GM18873 (cell line): ENCODE data around the gene DYRK1B.

Experiments
- ATAC-seq: cut with Tn5 transposase; IDR thresholded peaks from one replicate; pipeline ENCODE4 v1.9.1; 2021; ENCODE audit warnings: mild to moderate bottlenecking, moderate library complexity, moderate number of reproducible peaks; ENCODE audit not compliant: unreplicated experiment, low FRiP score

The DYRK1B gene

GRCh38 chr19:39832341-39833083, 1.4 kb downstream of the DYRK1B start:
- no peak for ATAC-seq

GRCh38 chr19:39831679-39832078, 2.3 kb downstream of the DYRK1B start:
- ATAC-seq: no peak

- ATAC-seq: no peak
Measured at GRCh38 chr19:39830847-39831246, 3.1 kb downstream of the DYRK1B start.

DNA sequence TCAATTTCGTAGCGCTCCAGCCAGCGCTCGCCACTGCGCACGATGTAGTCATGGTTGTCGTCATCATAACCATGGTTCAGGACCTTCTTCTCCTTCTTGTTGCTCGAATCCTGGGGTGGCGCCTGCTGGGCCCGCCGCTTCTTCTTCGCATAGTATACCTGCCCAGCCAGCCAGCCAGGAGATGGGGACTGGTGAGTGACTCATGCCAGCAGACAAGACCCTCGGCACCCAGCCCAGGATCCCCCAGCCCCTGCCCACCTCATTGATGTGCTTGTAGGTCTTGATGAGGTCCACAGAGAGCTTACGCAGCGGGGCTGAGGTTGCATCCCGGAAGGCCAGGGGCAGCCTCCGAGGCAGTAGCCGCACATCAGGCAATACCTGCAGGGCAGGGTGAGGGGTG, 3.6 kb downstream of the DYRK1B start:
- no peak for ATAC-seq

DNA sequence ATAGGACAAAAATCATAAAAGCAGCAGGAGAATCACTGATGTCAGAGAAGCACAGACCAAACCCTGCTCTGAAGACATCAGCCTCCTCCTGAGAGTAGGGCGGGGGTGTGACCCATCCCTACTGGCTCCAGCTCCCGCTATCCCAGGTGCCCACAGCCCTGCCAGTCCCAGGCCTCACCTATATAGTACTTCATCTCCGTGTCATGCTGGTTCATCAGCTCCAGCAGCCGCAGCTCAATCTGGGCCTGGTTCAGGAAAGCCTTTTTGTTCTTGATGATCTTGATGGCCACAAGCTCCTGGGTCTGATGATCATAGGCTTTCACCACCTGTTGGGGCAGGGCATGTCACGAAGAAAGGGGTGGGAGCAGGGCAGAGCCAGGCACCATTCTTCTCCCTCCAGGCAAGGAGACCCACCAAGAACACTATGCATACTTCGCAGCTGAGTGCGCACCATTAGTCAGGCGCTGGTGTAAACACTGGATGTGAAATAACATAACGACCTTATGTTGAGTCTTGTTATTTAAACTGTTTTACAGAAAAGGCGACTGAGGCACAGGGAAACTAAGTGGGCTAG, 4.2 kb downstream of the DYRK1B start:
- no peak for ATAC-seq

DNA sequence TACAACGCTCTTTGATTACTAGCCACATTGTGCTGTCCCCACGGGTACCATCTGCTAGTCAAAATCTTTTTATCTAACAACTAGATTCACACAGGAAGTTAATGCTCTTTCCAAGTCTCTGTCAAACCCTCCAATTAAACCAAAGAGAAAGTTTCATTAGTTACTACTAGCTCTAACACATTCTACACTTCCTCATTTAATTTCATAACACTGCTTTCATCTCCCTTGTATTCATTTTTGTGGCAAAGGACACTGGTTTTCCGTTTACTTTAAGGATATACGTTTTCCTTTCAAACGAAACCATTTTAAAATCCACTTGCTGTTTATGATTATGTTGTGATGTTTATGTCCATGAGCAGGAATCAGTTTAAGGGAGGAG, 5.3 kb downstream of the DYRK1B start:
- ATAC-seq: no peak

DNA sequence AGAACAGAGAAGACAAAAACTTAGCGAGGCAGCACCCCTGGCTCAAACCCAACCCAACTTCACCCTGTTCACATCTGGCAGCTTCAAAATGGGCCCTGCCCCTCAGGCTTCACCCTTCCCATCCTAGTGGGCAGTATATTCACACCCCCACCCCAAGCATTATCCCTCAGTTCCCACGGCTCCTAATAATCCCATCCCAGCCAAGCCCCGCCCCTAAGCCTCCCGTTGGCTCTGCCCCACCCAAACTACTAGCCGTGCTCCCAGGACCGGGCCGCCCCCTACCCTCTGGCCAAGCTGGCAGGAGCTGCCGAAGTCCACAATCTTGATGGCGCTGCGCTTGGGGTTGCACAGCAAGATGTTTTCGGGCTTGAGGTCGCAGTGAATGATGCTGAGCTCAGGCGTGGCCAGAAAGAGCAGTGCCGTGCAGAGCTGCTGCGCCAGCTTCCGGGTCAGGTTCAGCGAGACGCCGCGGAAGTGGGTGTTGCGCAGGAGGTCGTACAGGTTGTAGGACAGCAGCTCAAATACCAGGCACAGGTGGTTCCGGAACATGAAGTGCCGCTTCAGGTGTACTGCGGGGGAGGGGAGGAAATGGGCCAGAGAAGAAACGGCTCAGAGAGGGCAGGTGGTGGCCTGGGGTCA, 5.8 kb downstream of the DYRK1B start:
- ATAC-seq: no peak

DNA sequence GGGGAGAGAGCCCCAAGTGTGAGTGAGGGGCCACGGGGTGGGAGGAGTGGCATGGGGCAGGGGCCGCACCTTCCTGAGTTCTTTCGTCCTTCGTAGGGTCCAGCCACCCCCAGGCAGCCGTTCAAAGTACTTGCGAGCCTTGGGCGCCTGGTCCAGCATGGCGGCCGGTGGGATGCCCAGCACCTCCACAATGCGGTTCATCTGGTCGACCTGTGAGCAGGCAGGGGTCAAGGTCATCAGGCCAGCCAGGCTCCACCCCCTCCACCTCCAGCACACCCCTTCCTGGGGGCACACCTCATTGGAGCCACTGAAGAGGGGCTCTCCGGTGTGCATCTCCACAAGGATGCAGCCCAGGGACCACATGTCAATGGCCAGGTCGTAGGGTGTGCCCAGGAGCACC, 6.7 kb downstream of the DYRK1B start:
- ATAC-seq: no peak

DNA sequence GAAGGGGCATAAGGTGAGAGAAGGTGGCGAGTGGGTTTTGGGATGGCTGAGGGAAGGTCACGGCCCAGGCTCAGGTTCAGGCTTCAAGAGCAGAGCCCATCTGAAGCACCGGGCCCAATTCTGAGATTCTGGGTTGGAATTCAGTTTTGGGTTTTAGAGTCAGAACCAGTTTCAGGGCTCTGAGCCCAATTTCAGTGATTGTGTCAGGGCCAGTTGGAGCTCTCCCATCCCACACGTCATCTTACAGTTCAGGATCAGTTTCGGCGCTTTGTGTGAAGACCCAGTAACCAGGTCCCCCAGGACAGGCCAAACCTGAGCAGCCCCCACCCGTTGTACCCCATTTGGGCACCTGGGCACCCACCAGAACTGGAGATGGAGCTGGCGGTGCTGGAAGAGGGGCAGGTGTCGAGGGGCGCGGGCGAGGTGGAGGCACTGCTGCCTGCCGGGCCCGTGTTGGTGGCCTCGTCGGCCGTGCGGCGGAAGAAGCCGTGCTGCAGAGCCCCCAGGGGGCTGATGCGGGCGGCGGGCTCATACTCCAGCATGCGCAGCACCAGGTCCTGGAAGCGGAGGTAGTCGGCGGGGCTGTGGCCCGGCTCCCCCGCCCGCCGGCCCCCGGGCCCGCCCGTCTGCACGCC, 7.5 kb downstream of the DYRK1B start:
- no peak for ATAC-seq

GRCh38 chr19:39825531-39826076, 8.4 kb downstream of the DYRK1B start:
- no peak for ATAC-seq

- no peak for ATAC-seq
Measured at GRCh38 chr19:39825093-39825463, 8.9 kb downstream of the DYRK1B start.

DNA sequence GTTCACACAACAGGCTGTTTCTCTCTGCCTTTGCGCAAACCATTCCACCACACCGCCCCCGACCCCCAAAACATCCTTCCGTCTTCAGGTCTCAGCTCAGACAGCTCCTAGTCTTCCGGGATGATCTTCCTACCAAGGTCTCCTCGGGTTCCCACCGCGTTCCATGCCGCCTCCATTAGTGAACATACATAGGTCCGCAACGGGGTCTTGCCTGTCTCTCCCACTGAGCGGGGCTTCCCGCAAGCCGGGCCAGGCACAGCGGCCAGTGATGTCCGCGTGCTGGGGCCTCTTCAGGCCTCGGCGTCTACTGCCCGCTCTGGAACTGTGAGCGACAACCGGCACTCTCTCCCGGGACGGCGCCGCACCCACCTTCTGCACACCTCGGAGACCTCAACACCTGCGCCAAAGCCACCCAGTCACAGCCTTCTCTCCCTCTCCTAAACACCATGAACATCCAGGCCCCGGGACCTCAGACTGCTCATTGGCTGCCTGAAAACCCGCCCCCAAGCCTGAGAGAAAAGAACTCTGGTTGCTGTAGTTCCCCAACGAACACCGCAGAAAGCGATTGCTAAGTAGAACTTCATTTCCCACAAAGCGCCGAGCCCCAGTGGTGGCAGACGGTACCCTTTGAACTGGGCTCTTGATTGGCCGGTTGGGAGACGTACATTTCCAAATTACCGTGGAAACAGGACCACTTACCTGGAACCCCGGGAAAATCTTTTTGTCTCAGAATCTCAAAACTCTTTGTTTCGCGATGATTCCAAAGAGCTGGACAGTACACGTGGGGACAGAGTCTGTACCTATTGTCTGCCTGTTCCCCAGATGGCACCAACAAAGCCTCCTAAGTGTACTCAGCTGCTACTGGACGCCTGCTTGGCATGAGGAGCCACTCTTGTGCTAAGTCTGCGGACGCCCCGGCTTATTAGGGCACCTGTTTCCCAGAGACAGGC, 9.5 kb downstream of the DYRK1B start:
- ATAC-seq: no peak

DNA sequence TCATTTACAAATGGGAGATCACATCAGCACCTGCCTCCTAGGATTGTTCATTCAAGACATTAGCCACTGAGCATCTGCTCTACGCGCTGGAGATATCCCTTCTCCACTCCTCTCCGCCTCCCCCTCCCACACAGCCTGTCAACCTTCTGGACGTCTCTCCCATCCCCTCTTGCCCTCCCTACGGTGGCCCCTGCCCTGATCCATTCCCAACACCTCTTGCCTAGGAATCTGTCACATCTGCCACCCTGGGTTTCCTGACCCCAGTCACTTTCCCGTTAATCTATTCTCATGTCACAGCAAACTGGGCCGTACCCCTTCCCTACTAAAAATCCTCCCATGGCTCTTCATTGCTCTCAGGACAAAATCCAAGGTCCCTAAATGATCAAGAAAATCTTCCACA, 10.3 kb downstream of the DYRK1B start:
- no peak for ATAC-seq

DNA sequence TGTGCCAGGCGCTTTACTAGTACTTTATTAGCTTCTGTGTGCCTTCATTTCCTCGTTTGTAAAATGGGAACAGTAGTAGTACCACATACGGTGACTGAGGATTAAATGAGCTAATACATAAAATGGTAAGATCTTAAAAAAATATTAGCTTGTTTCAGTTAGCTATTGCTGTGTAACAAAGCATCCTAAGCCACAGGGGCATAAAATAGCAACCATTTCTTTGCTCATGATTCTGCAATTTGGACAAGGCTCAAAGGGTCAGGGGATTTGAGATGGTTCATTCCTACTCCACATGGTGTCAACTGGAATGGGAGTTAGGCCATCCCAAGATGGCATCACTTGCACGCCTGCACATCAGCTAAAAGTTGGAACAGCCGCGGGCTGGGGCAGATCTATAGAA, 13.3 kb downstream of the DYRK1B start:
- ATAC-seq: no peak

- ATAC-seq: no peak
Measured at GRCh38 chr19:39819786-39820185, 14.2 kb downstream of the DYRK1B start.

- no peak for ATAC-seq
Measured at GRCh38 chr19:39818626-39819097, 15.3 kb downstream of the DYRK1B start.

DNA sequence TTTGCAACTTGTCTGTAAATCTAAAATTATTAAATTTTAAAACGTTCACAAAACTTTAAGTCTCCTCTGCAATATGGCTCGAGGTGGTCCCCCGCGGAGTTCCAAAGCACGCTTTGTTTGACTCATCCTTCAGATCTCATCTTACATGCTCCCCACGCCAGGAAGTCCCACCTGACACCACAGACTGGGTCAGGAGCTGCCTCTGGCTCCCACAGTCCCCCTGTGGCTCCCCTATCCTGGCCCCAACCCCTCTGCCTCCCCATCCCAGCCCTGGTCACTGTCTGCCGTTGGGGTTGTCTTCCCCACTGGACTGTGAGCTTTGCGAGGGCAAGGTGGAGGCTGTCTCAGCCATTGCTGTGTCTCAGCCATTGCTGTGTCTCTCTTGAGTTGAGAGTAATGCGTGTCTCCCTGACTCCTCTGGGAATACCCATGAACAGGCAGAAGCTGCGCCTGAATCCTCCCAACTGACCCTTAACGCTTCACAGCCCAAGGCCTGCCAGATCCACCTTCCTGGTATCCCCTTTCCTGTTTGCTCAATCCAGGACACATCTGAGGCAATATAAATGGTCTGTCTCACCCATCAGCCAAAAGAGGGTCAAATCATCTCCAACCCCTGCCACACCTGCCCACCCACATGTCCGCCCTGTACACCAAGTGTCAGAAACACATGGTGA, 15.9 kb downstream of the DYRK1B start:
- no peak for ATAC-seq

DNA sequence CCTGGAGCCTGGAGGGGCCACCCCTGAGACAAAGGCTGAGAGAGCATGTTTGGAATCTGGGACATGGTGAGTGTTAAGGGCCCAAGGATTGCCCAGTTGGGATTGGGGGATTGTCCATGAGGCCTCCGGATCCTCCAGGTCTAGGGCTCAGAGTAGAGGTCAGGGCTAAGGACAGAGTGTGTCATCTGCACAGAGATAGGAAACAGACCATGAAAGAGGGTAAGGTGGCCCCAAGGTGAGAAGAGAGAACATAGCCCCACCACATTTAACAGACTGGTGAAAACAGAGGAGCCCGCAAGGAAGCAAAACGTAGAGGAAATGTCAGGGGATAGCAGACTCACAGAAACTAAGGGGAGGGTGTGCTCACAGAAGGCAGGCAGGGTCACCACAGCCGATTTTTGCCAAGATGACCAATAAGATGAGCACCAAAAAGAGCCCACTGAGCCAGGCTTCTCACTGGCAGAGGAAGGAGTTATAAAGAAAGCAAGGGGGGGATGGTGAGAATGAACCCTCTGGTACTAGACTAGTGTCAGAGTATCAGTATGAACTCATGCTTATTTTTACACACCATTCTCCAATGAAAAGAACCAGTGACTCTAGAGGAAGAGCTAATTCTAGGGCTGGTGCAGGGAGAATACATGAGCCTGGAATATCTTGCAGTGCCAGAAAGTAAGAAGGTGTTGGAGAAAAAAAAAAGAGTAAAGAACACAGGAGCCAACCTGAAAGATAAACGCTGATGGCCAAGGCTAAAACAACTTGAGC, 17.5 kb downstream of the DYRK1B start:
- ATAC-seq: no peak

DNA sequence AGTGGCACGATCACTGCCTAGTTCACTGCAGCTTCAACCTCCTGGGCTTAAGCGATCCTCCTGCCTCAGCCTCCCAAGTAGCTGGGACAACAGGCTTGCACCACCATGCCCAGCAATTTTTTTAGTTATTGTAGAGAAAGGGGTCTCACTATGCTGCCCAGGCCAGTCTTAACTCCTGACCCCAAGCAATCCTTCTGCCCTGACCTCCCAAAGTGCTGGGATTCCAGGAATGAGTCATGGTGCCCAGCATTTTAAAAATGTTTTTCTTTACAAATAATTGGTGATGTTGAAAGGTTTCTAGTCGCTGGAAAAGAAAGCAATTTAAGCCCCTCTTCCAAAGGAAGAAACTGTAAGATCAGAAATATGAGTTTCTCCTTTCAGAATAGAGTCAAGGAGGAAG, 19.4 kb downstream of the DYRK1B start:
- no peak for ATAC-seq
